B cell (primary cell): ENCODE data around the gene CMTM1. TPM values are rescaled to one million over a fixed set of nuclear protein-coding genes. Genes with fewer than 3 reads are reported as not detected.
A peak's percentile ranks its signal among the peaks of the same experiment; 100 is the strongest.

Experiments used
- ATAC-seq: fragments of 200-7000 bp; cut with Tn5 transposase; one replicate; pipeline ENCODE4 v1.10.0; 2021; ENCODE audit warnings: low read depth, mild to moderate bottlenecking, moderate number of reproducible peaks, moderate library complexity
- CTCF ChIA-PET: fragments of 350-600 bp; sonication (Branson Sonifier 250); formaldehyde crosslinking; loops from one replicate; lab custom pipeline; 2021; ENCODE audit warnings: antibody characterized with exemption, inconsistent platforms; lab: Charles Lee
- POLR2A ChIA-PET: fragments of 350-600 bp; sonication (Branson Sonifier 250); formaldehyde crosslinking; loops from one replicate; lab custom pipeline; 2021; ENCODE audit warnings: antibody characterized with exemption; lab: Charles Lee
- DNase-seq: peaks from one replicate; pipeline ENCODE4 v3.0.0; 2013
- H2AFZ ChIP-seq: 2 replicates; pipeline ENCODE4 v1.6.1; 2012; ENCODE audit warnings: mild to moderate bottlenecking, low read depth, low read length; ENCODE audit not compliant: insufficient read depth, poor library complexity, severe bottlenecking
- H3K27ac ChIP-seq, 2 donors: 1 replicate in 1 of 2; 2 replicates in 1 of 2; pipeline ENCODE4 v1.5.1; 2012 to 2013; ENCODE audit warnings: low read length in 2 of 2, mild to moderate bottlenecking in 2 of 2, moderate library complexity in 1 of 2
- H3K27me3 ChIP-seq, 4 experiments: fragments of 200-600 bp in 1 of 4; sonication (generic) in 1 of 4; replicated peaks in 1 of 4; 1 replicate in 2 of 4; 2 replicates in 2 of 4; pipeline versions ENCODE4 v1.6.1 to v1.7.0; 2013 to 2016; ENCODE audit warnings: low read length in 3 of 4, mild to moderate bottlenecking in 2 of 4, mixed read lengths in 1 of 4, moderate library complexity in 1 of 4; ENCODE audit not compliant: insufficient read depth in 4 of 4, control insufficient read depth in 3 of 4; ENCODE audit errors: control extremely low read depth in 1 of 4
- H3K36me3 ChIP-seq, 2 experiments: replicated peaks in 1 of 2; 1 replicate in 1 of 2; 2 replicates in 1 of 2; pipeline versions ENCODE4 v1.6.1 to v1.7.1; 2013; ENCODE audit warnings: low read length in 1 of 2; ENCODE audit not compliant: insufficient read depth in 2 of 2, control insufficient read depth in 1 of 2; ENCODE audit errors: control extremely low read depth in 1 of 2, extremely low read depth in 1 of 2
- H3K4me1 ChIP-seq, 2 donors: fragments of 200-600 bp in 1 of 2; sonication (generic) in 1 of 2; 1 replicate in 1 of 2; 2 replicates in 1 of 2; pipeline versions ENCODE4 v1.5.1 to v1.6.1; 2013 to 2017; ENCODE audit warnings: low read length in 2 of 2; ENCODE audit not compliant: control insufficient read depth in 2 of 2, insufficient read depth in 2 of 2
- H3K4me2 ChIP-seq: replicated peaks from 2 replicates; pipeline ENCODE3; 2012; ENCODE audit warnings: mild to moderate bottlenecking, low read depth, low read length; ENCODE audit not compliant: poor library complexity, severe bottlenecking
- H3K4me3 ChIP-seq, 5 experiments: fragments of 200-600 bp in 1 of 5; sonication (generic) in 1 of 5; 1 replicate in 3 of 5; 2 replicates in 2 of 5; pipeline versions ENCODE4 v1.5.1 to v1.7.0; 2011 to 2016; ENCODE audit warnings: low read length in 4 of 5, mild to moderate bottlenecking in 4 of 5, low read depth in 2 of 5, control low read depth in 1 of 5, moderate library complexity in 1 of 5; ENCODE audit not compliant: insufficient read depth in 1 of 5; ENCODE audit errors: control extremely low read depth in 1 of 5, extremely low read depth in 1 of 5
- H3K79me2 ChIP-seq: fragments of 200-600 bp; sonication (generic); one replicate; pipeline ENCODE4 v1.6.0; 2016; ENCODE audit warnings: low read length; ENCODE audit not compliant: control insufficient read depth, insufficient read depth
- H3K9ac ChIP-seq: fragments of 200-600 bp; sonication (generic); 2 replicates; pipeline ENCODE4 v1.6.1; 2017; ENCODE audit warnings: mild to moderate bottlenecking, low read length, moderate library complexity
- H3K9me3 ChIP-seq, 3 donors: one replicate each; pipeline versions ENCODE4 v1.6.1 to v1.7.1; 2013; ENCODE audit warnings: low read length in 2 of 3; ENCODE audit not compliant: control insufficient read depth in 2 of 3, insufficient read depth in 1 of 3; ENCODE audit errors: control extremely low read depth in 1 of 3
- H4K20me1 ChIP-seq: 2 replicates; pipeline ENCODE4 v1.6.0; 2012; ENCODE audit warnings: mild to moderate bottlenecking, low read length; ENCODE audit not compliant: insufficient read depth, control insufficient read depth, poor library complexity, severe bottlenecking
- H3K27ac Mint-ChIP-seq: one replicate; pipeline ENCODE4 v1.8.0; 2021; ENCODE audit warnings: mixed read lengths
- H3K27me3 Mint-ChIP-seq: one replicate; pipeline ENCODE4 v1.8.0; 2021; ENCODE audit warnings: mixed read lengths
- H3K4me1 Mint-ChIP-seq: one replicate; pipeline ENCODE4 v1.8.0; 2021; ENCODE audit warnings: mixed read lengths
- H3K4me3 Mint-ChIP-seq: one replicate; pipeline ENCODE4 v1.8.0; 2021; ENCODE audit warnings: mixed read lengths
- H3K9me3 Mint-ChIP-seq: one replicate; pipeline ENCODE4 v1.8.0; 2022; ENCODE audit warnings: mixed read lengths; ENCODE audit not compliant: insufficient read depth
- EZH2 ChIP-seq: IDR thresholded peaks from 2 replicates; pipeline ENCODE4 v1.6.1; 2012; ENCODE audit warnings: borderline replicate concordance, low read depth, mild to moderate bottlenecking, moderate library complexity, low read length; ENCODE audit not compliant: insufficient read depth, poor library complexity, severe bottlenecking
- WGBS: methylation state at CpG from one replicate; pipeline ENCODE4 v1.1.5; 2013; ENCODE audit warnings: missing lambda C conversion rate; ENCODE audit not compliant: insufficient coverage; 5-methylcytosine and 5-hydroxymethylcytosine counted together
- intact Hi-C: fragments of 100-400 bp; cut with micrococcal nuclease; formaldehyde crosslinking; loops from one replicate; pipeline ENCODE4 v1.10.0; 2022
- polyA plus RNA-seq: library from polyadenylated mRNA; depleted of rRNA; stranded (reverse); fragments of >200 nt; gene quantifications from 2 replicates; pipeline ENCODE4 v1.2.3, GENCODE V29; 2012
- total RNA-seq, 2 donors: library from RNA; stranded (reverse); fragments of 120-200 nt in 1 of 2; gene quantifications; 1 replicate in 1 of 2; 2 replicates in 1 of 2; pipeline versions ENCODE4 v1.2.3 to v1.2.4, GENCODE V29; 2013 to 2022
- TF ChIP-seq, protein P1 (sequence below): fragments of 200-600 bp; IDR thresholded peaks from one replicate; pipeline ENCODE4 v1.8.0; 2022; ENCODE audit warnings: antibody characterized with exemption, mild to moderate bottlenecking

Gene CMTM1
- total and polyA plus RNA-seq, 2 donors (not counting 1 experiment from before 2014, with no cell fraction given), result 1.6 to 5.9 TPM

DNA sequence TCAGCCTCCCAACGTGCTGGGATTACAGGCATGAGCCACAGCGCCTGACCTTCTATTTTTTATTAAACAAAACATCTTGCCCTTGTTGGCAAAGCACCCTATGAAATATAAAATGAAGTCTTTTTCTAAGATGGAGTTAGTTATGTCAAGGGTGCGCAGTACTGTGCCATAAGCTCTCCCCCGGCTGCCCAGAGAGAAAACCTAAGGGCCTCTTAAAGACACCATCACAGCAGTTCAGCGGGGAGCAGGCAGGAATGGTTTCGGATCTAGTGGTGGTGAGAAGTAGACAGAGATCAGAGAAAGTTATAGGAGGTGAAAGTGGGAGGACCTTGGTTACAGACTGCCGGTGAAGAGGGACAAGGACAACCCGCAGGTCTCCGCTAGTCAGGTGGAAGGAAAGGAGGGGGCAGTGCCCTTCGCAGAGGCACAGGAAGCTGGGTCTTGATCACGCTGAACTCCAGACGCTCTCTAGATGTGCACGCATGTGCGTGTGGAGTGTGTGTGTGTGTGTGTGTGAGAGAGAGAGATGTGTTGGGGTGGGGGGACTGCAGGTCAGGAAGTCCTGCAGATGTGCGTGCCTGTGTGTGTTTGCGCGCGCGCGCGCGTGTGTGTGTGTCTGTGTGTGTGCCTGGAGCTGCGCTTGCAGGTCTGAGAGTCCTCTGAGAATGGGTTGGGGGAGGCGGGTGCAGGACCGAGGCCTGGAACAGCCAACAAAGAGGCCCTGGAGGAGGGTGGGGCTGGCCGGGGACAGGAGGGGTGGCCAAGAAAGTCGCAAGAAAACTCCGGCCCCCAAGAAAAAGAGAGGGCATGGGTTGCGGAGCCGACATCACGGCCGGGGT, 37.5 kb downstream of the CMTM1 start:
- Mint-ChIP-seq H3K9me3 (peaks cover 6% of the 10 kb centered on the region), H3K27ac (peak overlapping the region; percentile 73), H3K4me3 (peak overlapping the region; percentile 88), H3K27me3 (peaks cover 33% of the 10 kb centered on the region), H3K4me1 (peaks cover 40% of the 10 kb centered on the region)
- intact Hi-C loops, result loop anchor here (1.0 to 2.0 kb wide), 4 partner anchors 15 to 197 kb away; no protein-coding TSS in a partner anchor
- ATAC-seq (peak; percentile 34), DNase-seq (peak; percentile 71)
- CTCF ChIA-PET, result interaction anchor here (0.9 to 2.6 kb wide), 9 partner anchors 14 to 197 kb away, joined by 3 to 13 read pairs (median 5); no protein-coding TSS in a partner anchor
- no peaks in the 10 kb centered on the region for H3K36me3 ChIP-seq
- H3K4me2 ChIP-seq, result peak overlapping the region; percentile 96
- peaks cover 39 to 47% of the 10 kb centered on the region in 2 donors for H3K4me1 ChIP-seq
- peak overlapping the region; percentile 70 for H3K9ac ChIP-seq
- peaks cover 29% of the 10 kb centered on the region for H4K20me1 ChIP-seq
- POLR2A ChIA-PET, result interaction anchor here (0.6 to 1.3 kb wide), 2 partner anchors 52 to 82 kb away, joined by 3 to 9 read pairs; partner anchors contain the start of gene CKLF
- 5% methylated on average over 29 of the region's 32 CpGs for WGBS
- no peak overlapping the region for H3K27ac ChIP-seq
- H3K4me3 ChIP-seq, result peak overlapping the region in 4 of 5 experiments; percentile 57 to 75 (median 62)
- peaks cover 2 to 20% (median 15%) of the 10 kb centered on the region in 3 donors for H3K9me3 ChIP-seq
- peak overlapping the region; percentile 74 for H2AFZ ChIP-seq
- no peak for TF ChIP-seq EZH2
- TF ChIP-seq, protein P1, sequence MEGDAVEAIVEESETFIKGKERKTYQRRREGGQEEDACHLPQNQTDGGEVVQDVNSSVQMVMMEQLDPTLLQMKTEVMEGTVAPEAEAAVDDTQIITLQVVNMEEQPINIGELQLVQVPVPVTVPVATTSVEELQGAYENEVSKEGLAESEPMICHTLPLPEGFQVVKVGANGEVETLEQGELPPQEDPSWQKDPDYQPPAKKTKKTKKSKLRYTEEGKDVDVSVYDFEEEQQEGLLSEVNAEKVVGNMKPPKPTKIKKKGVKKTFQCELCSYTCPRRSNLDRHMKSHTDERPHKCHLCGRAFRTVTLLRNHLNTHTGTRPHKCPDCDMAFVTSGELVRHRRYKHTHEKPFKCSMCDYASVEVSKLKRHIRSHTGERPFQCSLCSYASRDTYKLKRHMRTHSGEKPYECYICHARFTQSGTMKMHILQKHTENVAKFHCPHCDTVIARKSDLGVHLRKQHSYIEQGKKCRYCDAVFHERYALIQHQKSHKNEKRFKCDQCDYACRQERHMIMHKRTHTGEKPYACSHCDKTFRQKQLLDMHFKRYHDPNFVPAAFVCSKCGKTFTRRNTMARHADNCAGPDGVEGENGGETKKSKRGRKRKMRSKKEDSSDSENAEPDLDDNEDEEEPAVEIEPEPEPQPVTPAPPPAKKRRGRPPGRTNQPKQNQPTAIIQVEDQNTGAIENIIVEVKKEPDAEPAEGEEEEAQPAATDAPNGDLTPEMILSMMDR, result no peak
- H3K27me3 ChIP-seq, result peaks cover 0 to 42% (median 19%) of the 10 kb centered on the region in 4 experiments
- no peaks in the 10 kb centered on the region for H3K79me2 ChIP-seq
